Fibroblast of the aortic adventitia (primary cell): ENCODE results near the gene LAG3. TPM values are rescaled to one million over a fixed set of nuclear protein-coding genes. Genes with fewer than 3 reads are reported as not detected.

ENCODE experiments used
- DNase-seq: peaks from one replicate; pipeline ENCODE4 v3.0.0-alpha.2; 2010; ENCODE audit warnings: low read depth
- H3K4me3 ChIP-seq: 2 replicates; pipeline ENCODE4 v1.5.1; 2011; ENCODE audit warnings: low read depth, mild to moderate bottlenecking, control low read depth, low read length, moderate library complexity
- total RNA-seq: library from RNA; depleted of rRNA; stranded (reverse); fragments of >200 nt; gene quantifications from 2 replicates; pipeline ENCODE4 v1.2.3, GENCODE V29; 2012; ENCODE audit warnings: low replicate concordance
- TF ChIP-seq, protein P1 (sequence below): IDR thresholded peaks from 2 replicates; pipeline ENCODE4 v1.5.1; 2011; ENCODE audit warnings: mild to moderate bottlenecking, low read length, control low read depth, inconsistent platforms; ENCODE audit not compliant: insufficient read depth

The LAG3 gene
- total RNA-seq, 1 donor: not detected

DNA sequence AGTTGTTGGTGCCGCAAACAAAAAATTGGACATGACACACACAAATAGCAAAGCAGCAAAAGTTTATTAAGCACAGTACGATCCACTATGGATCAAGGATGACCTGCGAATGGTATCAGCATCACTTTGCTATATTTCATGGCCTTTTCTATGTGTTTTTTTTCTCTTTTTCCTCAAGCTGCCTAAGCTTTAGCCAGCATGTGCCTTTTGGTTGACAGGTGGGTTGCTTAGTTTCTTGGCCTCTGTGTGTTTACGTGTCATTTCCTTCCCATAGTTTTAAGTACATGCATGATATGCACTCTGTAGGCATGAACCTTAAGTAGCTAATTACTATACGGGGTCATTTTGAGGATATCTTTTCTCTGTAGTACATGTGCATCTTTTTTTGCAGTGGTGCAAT is 26.8 kb downstream of the LAG3 start:
- TF ChIP-seq, protein P1, sequence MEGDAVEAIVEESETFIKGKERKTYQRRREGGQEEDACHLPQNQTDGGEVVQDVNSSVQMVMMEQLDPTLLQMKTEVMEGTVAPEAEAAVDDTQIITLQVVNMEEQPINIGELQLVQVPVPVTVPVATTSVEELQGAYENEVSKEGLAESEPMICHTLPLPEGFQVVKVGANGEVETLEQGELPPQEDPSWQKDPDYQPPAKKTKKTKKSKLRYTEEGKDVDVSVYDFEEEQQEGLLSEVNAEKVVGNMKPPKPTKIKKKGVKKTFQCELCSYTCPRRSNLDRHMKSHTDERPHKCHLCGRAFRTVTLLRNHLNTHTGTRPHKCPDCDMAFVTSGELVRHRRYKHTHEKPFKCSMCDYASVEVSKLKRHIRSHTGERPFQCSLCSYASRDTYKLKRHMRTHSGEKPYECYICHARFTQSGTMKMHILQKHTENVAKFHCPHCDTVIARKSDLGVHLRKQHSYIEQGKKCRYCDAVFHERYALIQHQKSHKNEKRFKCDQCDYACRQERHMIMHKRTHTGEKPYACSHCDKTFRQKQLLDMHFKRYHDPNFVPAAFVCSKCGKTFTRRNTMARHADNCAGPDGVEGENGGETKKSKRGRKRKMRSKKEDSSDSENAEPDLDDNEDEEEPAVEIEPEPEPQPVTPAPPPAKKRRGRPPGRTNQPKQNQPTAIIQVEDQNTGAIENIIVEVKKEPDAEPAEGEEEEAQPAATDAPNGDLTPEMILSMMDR: no peak

DNA sequence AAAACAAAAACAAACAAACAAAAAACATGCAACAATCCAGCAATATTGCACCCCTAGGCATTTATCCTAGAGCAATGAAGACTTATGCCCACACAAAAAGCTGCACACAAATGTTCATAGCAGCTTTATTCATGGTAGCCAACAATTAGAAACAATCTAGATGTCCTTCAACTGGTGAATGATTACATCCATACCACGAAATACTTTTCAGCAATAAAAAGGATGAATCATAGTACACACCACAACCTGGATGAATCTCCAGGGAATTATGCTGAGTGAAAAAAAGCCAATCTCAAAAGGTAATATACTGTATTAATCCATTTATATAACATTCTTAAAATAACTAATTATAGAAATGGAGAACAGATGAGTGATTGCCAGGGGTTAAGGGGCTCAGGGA is 34.9 kb downstream of the LAG3 start:
- no peak for DNase-seq
- TF ChIP-seq, protein P1: no peak
- H3K4me3 ChIP-seq: no peak overlapping the region

More for the DNA sequence above, 26.8 kb downstream of the LAG3 start:
- H3K4me3 ChIP-seq: no peak overlapping the region
- DNase-seq: no peak

DNA sequence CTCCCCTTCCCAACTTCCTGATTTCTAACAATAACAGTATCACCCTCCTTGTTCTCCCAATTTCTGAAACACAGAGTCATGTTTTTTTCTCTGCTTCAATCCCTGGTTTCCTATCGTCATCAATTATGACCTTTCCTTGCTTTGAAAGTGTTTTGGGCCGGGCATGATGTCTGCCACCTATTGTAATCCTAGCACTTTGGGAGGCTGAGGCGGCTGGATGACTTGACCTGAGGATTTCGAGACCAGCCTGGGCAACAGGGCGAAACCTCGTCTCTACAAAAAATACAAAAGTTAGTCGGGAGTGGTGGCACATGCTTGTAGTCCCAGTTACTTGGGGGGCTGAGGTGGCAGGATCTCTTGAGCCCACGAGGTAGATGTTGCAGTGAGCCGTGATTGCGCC is 36.7 kb downstream of the LAG3 start:
- H3K4me3 ChIP-seq: no peak overlapping the region
- DNase-seq: no peak
- TF ChIP-seq, protein P1: no peak

DNA sequence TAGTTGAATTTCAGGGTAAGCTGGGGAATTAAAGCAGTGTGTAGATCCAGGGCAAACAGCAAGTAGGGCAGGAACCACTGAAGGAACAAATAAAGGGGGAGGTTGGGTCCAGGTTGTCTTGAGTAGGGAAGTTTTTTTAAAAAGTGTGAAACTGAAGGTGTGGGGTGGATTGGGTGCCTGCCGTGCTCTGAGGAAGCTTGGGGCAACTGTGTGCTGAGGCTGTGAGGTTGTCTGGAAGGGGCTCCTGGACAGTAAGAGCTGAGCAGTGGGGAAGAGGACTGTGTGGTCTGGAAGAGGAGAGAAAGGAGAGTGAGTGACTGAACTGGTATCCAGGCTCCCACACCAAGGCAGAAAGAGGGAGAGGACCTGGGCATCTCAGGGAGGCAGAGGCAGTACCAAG is 38.4 kb downstream of the LAG3 start:
- TF ChIP-seq, protein P1: no peak
- H3K4me3 ChIP-seq: no peak overlapping the region
- DNase-seq: no peak

DNA sequence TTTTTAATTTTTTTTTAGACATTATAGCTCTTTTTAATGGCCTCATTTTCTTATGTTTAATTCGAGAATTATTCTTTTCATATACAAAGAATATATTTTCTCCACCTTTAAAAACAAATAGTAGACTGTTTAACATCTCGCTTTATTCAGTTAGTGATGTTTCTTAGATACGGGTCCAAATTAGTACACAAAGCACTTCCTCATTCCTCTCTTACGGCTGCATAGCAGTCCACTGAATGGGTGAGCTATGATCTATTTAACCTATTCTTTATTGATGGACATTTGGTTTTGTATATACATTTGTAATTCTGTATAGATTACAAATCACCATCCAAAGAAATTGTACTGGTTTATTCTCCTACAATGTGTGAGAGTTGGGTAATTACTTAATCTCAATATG is 41.0 kb downstream of the LAG3 start:
- TF ChIP-seq, protein P1: no peak
- DNase-seq: no peak
- no peak overlapping the region for H3K4me3 ChIP-seq

DNA sequence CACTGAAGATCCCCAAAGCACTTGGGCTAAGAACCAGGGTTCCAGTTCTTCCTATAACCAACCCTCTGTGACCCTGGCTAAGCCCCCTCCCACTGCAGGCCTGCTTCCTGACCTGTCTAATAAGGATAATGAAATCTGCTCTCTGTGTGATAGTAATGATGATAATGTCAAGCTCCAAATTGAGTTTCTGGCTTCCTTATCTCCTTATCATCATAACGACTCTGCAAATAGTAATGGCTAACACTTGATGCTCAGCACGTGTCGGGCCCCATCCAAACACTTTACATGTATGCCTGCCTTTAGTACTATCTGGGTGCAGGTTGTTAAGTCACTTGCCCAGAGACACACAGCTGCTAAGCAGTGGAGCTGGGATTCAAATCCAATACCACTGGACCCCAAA is 44.3 kb downstream of the LAG3 start:
- TF ChIP-seq, protein P1: no peak
- H3K4me3 ChIP-seq: no peak overlapping the region
- no peak for DNase-seq

DNA sequence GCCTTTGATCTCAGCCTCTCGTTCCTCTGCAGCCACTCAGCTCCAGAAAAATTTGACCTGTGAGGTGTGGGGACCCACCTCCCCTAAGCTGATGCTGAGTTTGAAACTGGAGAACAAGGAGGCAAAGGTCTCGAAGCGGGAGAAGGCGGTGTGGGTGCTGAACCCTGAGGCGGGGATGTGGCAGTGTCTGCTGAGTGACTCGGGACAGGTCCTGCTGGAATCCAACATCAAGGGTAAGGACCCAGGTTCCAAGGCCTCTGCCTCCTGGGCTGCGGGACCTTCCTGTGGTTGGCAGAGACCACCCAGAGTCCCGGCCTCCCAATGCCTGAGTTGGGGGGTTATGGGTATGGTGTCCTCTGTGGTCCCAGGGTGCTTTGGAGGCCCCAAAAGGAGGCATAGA is 44.8 kb downstream of the LAG3 start:
- TF ChIP-seq, protein P1: no peak
- DNase-seq: no peak
- H3K4me3 ChIP-seq: no peak overlapping the region
